ENCODE data around the gene VDAC1. TPM values are rescaled to one million over a fixed set of nuclear protein-coding genes. Genes with fewer than 3 reads are reported as not detected.

VDAC1 gene
- total RNA-seq, 1 donor from 2014 or later = 186 TPM

- no peak for DNase-seq (ENCODE audit: extremely low spot score, unreplicated experiment)
- peak overlapping the region; percentile 64 for H3K27ac Mint-ChIP-seq
- no peaks in the 10 kb centered on the region for H3K9me3 Mint-ChIP-seq
- no peak for TF ChIP-seq CTCF (conservative IDR thresholded peaks at IDR 0.05)
- H3K4me1 Mint-ChIP-seq (ENCODE audit: unreplicated experiment) = peaks cover 19% of the 10 kb centered on the region
- no peak overlapping the region for H3K4me3 Mint-ChIP-seq
- peaks cover 45% of the 10 kb centered on the region for H3K27me3 Mint-ChIP-seq
- H3K36me3 Mint-ChIP-seq = no peaks in the 10 kb centered on the region
Measured at GRCh38 chr5:133927300-133928180, 77.2 kb downstream of the VDAC1 start.

- Mint-ChIP-seq H3K27ac (peak overlapping the region; percentile 64), H3K27me3 (peaks cover 49% of the 10 kb centered on the region), H3K4me3 (no peak overlapping the region), H3K36me3 (no peaks in the 10 kb centered on the region), H3K9me3 (no peaks in the 10 kb centered on the region), H3K4me1 (ENCODE audit: unreplicated experiment) (peaks cover 27% of the 10 kb centered on the region)
- no peak for DNase-seq (ENCODE audit: extremely low spot score, unreplicated experiment)
- no peak for TF ChIP-seq CTCF (conservative IDR thresholded peaks at IDR 0.05)
Measured at GRCh38 chr5:133926489-133927299, 78.1 kb downstream of the VDAC1 start.

- H3K4me3 Mint-ChIP-seq = no peak overlapping the region
- H3K27ac Mint-ChIP-seq = no peak overlapping the region
- no peak for TF ChIP-seq CTCF (conservative IDR thresholded peaks at IDR 0.05)
- no peak for DNase-seq (ENCODE audit: extremely low spot score, unreplicated experiment)
- peaks cover 49% of the 10 kb centered on the region for H3K27me3 Mint-ChIP-seq
- H3K36me3 Mint-ChIP-seq = no peaks in the 10 kb centered on the region
- H3K4me1 Mint-ChIP-seq (ENCODE audit: unreplicated experiment) = peaks cover 27% of the 10 kb centered on the region
- no peaks in the 10 kb centered on the region for H3K9me3 Mint-ChIP-seq
Measured at GRCh38 chr5:133925866-133926488, 78.8 kb downstream of the VDAC1 start.

- H3K27ac Mint-ChIP-seq = no peak overlapping the region
- DNase-seq (ENCODE audit: extremely low spot score, unreplicated experiment) = no peak
- no peak overlapping the region for H3K4me3 Mint-ChIP-seq
- peaks cover 27% of the 10 kb centered on the region for H3K4me1 Mint-ChIP-seq (ENCODE audit: unreplicated experiment)
- peaks cover 52% of the 10 kb centered on the region for H3K27me3 Mint-ChIP-seq
- TF ChIP-seq CTCF (conservative IDR thresholded peaks at IDR 0.05) = no peak
- H3K9me3 Mint-ChIP-seq = no peaks in the 10 kb centered on the region
- no peaks in the 10 kb centered on the region for H3K36me3 Mint-ChIP-seq
Measured at GRCh38 chr5:133925269-133925668, 79.5 kb downstream of the VDAC1 start.

- peaks cover 27% of the 10 kb centered on the region for H3K4me1 Mint-ChIP-seq (ENCODE audit: unreplicated experiment)
- TF ChIP-seq CTCF (conservative IDR thresholded peaks at IDR 0.05) = no peak
- H3K36me3 Mint-ChIP-seq = no peaks in the 10 kb centered on the region
- H3K27me3 Mint-ChIP-seq = peaks cover 49% of the 10 kb centered on the region
- H3K27ac Mint-ChIP-seq = no peak overlapping the region
- no peak for DNase-seq (ENCODE audit: extremely low spot score, unreplicated experiment)
- no peak overlapping the region for H3K4me3 Mint-ChIP-seq
- no peaks in the 10 kb centered on the region for H3K9me3 Mint-ChIP-seq
Measured at GRCh38 chr5:133924221-133924920, 80.4 kb downstream of the VDAC1 start.
